DOHH2 (cell line): ENCODE results near the gene OR5AU1.

Experiments used
- H3F3A ChIP-seq: fragments of 200-600 bp; sonication (generic), shearing (Covaris generic); 2 replicates; pipeline ENCODE4 v1.6.0; 2016; ENCODE audit warnings: antibody characterized with exemption, mild to moderate bottlenecking; ENCODE audit not compliant: control insufficient read depth, insufficient read depth
- H3K27ac ChIP-seq: fragments of 200-600 bp; sonication (generic); 2 replicates; pipeline ENCODE4 v1.5.1; 2014; ENCODE audit warnings: low read depth, mild to moderate bottlenecking, low read length, moderate library complexity
- H3K27me3 ChIP-seq: fragments of 200-600 bp; sonication (generic); 2 replicates; pipeline ENCODE4 v1.6.1; 2014; ENCODE audit warnings: mild to moderate bottlenecking, low read length, mixed read lengths; ENCODE audit not compliant: control insufficient read depth
- H3K36me3 ChIP-seq: fragments of 200-600 bp; sonication (generic); 2 replicates; pipeline ENCODE4 v1.6.1; 2014; ENCODE audit warnings: mild to moderate bottlenecking, low read length, moderate library complexity, mixed read lengths; ENCODE audit not compliant: control insufficient read depth
- H3K4me1 ChIP-seq: fragments of 200-600 bp; sonication (generic); 2 replicates; pipeline ENCODE4 v1.6.1; 2014; ENCODE audit warnings: mild to moderate bottlenecking, low read length, mixed read lengths; ENCODE audit not compliant: control insufficient read depth
- H3K4me2 ChIP-seq: fragments of 200-600 bp; sonication (generic); 2 replicates; pipeline ENCODE4 v1.6.0; 2014; ENCODE audit warnings: mild to moderate bottlenecking, low read length, moderate library complexity
- H3K4me3 ChIP-seq: fragments of 200-600 bp; sonication (generic); 2 replicates; pipeline ENCODE4 v1.5.1; 2014; ENCODE audit warnings: mild to moderate bottlenecking, low read length, mixed read lengths
- H3K79me2 ChIP-seq: fragments of 200-600 bp; sonication (generic); 2 replicates; pipeline ENCODE4 v1.6.1; 2014; ENCODE audit warnings: mild to moderate bottlenecking, low read length, mixed read lengths; ENCODE audit not compliant: control insufficient read depth
- H3K9me2 ChIP-seq: fragments of 200-600 bp; sonication (generic); replicated peaks from 2 replicates; pipeline ENCODE4 v1.6.1; 2014; ENCODE audit warnings: mild to moderate bottlenecking, low read length, mixed read lengths; ENCODE audit not compliant: control insufficient read depth
- H3K9me3 ChIP-seq: fragments of 200-600 bp; sonication (generic); 2 replicates; pipeline ENCODE4 v1.6.1; 2014; ENCODE audit warnings: antibody characterized with exemption, low read length, mixed read lengths; ENCODE audit not compliant: control insufficient read depth, insufficient read depth
- H4K20me1 ChIP-seq: fragments of 200-600 bp; sonication (generic); 2 replicates; pipeline ENCODE4 v1.6.0; 2014; ENCODE audit warnings: low read depth, mild to moderate bottlenecking, antibody characterized with exemption, low read length, moderate library complexity; ENCODE audit not compliant: control insufficient read depth, insufficient read depth
- EZH2phosphoT487 ChIP-seq: fragments of 200-600 bp; sonication (generic); IDR thresholded peaks from 2 replicates; pipeline ENCODE4 v1.6.1; 2017; ENCODE audit warnings: borderline replicate concordance, mild to moderate bottlenecking, antibody characterized with exemption, low read length, moderate library complexity, mixed read lengths
- TF ChIP-seq, protein P1 (sequence below): fragments of 200-600 bp; sonication (generic); IDR thresholded peaks from one replicate; pipeline ENCODE4 v1.5.1; 2014; ENCODE audit warnings: antibody characterized with exemption, mild to moderate bottlenecking, low read depth, low read length; ENCODE audit not compliant: poor library complexity, severe bottlenecking

Gene OR5AU1

DNA sequence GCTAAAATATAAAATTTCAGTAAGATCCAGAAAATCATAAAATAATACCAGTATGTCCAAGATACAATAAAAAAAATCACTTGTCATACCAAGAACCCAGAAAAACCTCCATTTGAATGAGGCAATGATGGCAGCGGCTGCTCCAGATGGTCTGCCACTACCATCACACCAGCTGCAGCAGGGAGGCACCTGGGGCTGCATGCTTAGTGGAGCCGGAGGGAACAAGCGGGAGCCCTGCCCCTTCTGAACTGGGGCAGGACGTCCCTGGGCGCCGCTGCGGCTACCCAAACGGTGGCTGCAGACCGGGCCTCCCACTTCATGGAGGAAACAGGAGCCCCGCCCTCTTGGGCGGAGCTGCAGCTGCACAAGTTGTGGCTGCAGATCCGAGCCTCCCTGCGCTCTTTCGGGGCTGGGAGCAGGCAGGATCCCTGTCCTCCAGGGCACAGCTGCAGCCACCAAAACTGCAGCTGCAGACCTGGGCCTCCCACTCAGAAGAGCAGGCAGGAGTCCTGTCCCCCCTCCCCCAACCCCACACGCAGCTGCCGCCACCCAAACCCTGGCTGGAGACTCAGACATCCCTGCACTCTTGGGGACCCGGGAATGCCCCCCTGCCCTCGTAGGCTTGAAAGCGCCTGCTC lies 36.1 kb upstream of the OR5AU1 start:
- no peak for TF ChIP-seq EZH2phosphoT487
- TF ChIP-seq, protein P1, sequence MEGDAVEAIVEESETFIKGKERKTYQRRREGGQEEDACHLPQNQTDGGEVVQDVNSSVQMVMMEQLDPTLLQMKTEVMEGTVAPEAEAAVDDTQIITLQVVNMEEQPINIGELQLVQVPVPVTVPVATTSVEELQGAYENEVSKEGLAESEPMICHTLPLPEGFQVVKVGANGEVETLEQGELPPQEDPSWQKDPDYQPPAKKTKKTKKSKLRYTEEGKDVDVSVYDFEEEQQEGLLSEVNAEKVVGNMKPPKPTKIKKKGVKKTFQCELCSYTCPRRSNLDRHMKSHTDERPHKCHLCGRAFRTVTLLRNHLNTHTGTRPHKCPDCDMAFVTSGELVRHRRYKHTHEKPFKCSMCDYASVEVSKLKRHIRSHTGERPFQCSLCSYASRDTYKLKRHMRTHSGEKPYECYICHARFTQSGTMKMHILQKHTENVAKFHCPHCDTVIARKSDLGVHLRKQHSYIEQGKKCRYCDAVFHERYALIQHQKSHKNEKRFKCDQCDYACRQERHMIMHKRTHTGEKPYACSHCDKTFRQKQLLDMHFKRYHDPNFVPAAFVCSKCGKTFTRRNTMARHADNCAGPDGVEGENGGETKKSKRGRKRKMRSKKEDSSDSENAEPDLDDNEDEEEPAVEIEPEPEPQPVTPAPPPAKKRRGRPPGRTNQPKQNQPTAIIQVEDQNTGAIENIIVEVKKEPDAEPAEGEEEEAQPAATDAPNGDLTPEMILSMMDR: no peak
- peak overlapping the region; percentile 57 for H3K4me3 ChIP-seq

DNA sequence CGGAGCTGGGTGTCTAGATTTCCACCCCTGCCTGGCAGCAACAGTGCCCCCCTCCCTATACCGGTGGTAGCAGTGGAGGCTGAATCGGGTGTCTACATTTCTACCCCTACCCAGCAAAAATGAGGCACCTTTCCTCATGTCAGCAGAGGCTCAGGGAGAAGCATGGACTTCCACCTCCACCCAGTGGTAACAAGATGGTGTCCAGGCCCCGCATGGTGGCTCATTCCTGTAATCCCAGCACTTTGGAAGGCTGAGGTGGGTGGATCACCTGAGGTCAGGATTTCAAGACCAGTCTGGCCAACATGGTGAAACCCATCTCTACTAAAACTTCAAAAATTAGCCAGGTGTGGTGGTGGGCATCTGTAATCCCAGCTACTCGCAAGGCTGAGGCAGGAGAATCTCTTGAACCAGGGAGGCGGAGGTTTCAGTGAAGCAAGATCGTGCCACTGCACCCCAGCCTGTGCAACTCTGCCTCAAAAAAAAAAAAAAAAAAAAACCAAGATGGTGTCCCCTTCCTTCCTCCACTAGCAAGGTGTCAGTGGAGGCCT lies 35.5 kb upstream of the OR5AU1 start:
- Histone ChIP-seq H3K27ac (no peak overlapping the region), H3F3A (no peaks in the 10 kb centered on the region), H3K4me3 (peak overlapping the region; percentile 57; the same call in 1 of the 2 replicates), H3K79me2 (no peaks in the 10 kb centered on the region), H3K36me3 (no peaks in the 10 kb centered on the region), H4K20me1 (no peaks in the 10 kb centered on the region), H3K4me1 (peaks cover 18% of the 10 kb centered on the region), H3K9me3 (no peaks in the 10 kb centered on the region), H3K9me2 (no peaks in the 10 kb centered on the region), H3K4me2 (peak overlapping the region; percentile 74), H3K27me3 (peaks cover 13% of the 10 kb centered on the region; the same call in 1 of the 2 replicates)
- TF ChIP-seq, protein P1: no peak
- TF ChIP-seq EZH2phosphoT487: no peak

More for the DNA sequence above, 36.1 kb upstream of the OR5AU1 start:
- Histone ChIP-seq H3K4me2 (peak overlapping the region; percentile 74), H3K9me2 (no peaks in the 10 kb centered on the region), H3K9me3 (no peaks in the 10 kb centered on the region), H3K27ac (no peak overlapping the region), H4K20me1 (no peaks in the 10 kb centered on the region), H3K27me3 (peaks cover 13% of the 10 kb centered on the region; the same call in 1 of the 2 replicates), H3F3A (no peaks in the 10 kb centered on the region), H3K36me3 (no peaks in the 10 kb centered on the region), H3K79me2 (no peaks in the 10 kb centered on the region), H3K4me1 (peaks cover 18% of the 10 kb centered on the region)

DNA sequence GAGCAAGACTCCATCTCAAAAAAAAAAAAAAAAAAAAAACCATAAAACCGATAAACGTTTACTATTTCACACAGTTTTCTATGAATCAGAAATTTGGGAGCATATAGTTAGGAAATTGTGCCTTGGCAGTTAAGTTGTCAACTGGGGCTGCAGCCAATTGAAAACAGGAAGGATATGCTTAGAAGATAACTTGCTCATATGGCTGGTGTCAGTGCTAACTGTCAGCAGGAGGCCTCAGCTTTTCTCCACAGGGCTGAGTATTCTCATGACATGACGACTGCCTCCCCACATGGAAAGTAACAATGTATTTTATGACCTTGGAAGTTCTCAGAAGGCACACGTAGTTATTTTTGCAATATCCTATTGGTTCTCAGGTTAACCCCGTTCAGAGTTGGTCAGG lies 29.6 kb upstream of the OR5AU1 start:
- H3F3A ChIP-seq: no peaks in the 10 kb centered on the region
- no peaks in the 10 kb centered on the region for H3K9me2 ChIP-seq
- no peaks in the 10 kb centered on the region for H4K20me1 ChIP-seq
- no peaks in the 10 kb centered on the region for H3K9me3 ChIP-seq
- no peak overlapping the region for H3K4me3 ChIP-seq
- H3K36me3 ChIP-seq: no peaks in the 10 kb centered on the region
- no peak overlapping the region for H3K4me2 ChIP-seq
- peaks cover 9% of the 10 kb centered on the region for H3K27me3 ChIP-seq
- no peak overlapping the region for H3K27ac ChIP-seq
- TF ChIP-seq, protein P1: no peak
- no peak for TF ChIP-seq EZH2phosphoT487
- H3K79me2 ChIP-seq: no peaks in the 10 kb centered on the region
- no peaks in the 10 kb centered on the region for H3K4me1 ChIP-seq
